ENCODE measurements around the gene TAF3.
"Not testable (repeated sequence)": the region's sequence is repeated elsewhere in the genome, so short reads cannot be mapped to it uniquely, and the experiment has no call there.

TAF3 gene

DNA sequence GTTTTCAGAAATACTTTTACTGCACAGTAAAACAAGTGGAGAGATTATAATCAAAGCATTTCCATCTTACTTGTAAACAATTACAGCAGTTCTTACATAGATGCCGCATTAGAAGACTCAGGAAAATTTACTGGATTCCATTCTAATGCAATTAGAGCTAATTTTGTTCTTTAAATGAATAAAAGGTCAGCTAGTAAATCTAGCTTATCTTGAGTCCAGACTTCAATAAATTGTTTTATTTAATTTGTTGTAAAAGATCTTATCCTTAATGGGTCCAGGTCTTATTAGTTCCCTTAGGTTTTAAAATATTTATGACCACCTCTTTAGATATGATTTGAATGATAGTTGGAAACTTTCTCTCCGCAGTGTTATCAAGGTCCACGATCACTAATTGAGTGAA lies 166.0 kb downstream of the TAF3 start:
- no peak for DNase-seq

DNA sequence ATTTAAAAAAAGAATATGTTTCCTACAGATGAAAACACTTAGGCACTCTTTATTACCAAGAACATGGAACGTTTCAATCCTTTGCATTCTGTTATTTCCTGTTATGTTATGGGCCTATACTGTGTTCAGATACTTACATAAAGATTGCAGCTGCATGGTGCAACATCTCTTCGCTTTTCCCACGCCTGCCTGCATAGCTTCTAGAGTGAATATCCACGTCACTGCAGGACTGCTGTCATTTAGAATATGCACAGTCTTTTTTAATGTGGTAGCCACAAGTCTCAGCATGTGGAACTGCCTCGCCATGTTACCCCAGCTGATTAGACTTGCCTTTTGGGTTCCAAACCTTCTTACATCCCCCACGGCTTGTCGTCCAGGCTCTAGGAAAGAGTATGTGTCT lies 166.6 kb downstream of the TAF3 start:
- DNase-seq, result no peak

DNA sequence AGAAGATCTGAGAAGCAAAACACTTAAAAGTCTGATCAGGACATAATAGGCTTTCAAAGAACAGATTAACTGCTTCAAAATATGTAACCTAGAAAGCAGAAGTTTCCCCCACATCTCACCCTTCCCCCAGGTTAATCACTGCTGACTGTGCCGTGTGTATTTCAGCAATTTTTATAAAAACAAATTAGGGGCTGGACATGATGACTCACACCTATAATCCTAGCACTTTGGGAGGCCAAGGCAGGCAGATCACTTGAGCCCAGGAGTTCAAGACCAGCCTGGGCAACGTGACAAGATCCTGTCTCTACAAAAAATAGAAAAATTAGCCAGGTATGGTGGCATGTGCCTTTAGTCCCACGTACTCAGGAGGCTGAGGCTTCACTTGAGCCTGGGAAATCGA lies 168.5 kb downstream of the TAF3 start:
- DNase-seq, result no peak

DNA sequence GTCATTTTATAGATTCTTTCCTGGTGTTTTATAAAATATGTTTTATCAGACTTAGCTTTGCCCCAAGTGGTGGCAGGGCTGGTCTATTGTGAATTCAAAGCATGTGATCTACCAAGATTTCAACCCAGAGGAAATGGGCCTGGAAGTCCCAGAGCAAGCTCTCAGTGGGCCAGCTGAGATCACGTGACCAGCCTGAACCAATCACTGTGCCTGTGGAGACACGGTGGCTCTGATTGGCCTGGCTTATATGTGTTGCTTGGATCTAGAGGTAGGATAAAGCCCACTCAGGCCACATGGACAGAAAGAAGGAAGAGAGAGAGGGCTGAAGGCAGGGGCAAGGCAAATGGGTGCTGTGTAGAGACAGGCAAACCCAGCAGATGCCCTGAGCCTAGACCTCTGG lies 170.7 kb downstream of the TAF3 start:
- no peak for DNase-seq

DNA sequence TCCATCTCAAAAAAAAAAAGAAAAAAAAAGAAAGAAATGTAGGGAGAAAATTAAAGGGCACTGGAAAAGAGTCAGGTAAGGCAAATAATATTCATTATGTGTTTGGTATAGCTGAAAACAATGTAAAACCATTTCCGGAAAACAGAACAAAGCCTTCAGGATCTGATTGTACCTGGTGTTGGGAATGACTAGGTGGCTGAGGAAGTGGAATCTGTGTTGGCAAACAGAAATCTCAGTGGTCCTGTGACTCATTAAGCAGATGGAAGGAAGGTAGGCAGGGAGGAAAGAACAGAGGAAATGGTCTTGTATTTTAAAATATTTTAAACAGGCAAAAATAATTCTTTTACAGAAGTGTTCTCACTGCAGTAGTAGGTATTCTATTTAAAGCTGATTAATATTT lies 180.5 kb downstream of the TAF3 start:
- no peak for DNase-seq

DNA sequence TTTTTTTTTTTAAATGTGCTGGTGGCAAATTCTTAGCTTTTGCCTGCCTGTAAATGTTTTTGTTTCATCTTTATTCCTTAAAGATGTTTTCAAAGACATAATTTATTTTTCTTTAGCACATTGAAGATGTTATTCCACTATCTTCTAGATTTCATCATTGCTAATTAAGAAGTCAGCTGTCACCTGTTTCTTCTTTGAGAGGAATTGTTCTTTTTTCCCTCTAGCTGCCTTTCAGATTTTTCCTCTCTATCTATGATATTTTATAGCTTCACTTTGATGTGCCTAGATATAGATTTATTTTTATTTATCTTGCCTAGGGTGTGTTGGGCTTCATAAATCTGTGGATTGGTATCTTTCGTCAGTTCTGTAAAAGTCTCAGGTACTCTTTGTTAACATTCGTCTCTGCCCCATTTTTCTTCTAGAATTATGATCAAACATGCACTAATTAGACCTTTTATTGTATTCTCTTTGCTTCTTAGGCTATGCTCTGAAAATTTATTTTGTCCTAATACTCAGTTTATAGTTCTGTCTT lies 186.2 kb downstream of the TAF3 start:
- DNase-seq, result no peak

DNA sequence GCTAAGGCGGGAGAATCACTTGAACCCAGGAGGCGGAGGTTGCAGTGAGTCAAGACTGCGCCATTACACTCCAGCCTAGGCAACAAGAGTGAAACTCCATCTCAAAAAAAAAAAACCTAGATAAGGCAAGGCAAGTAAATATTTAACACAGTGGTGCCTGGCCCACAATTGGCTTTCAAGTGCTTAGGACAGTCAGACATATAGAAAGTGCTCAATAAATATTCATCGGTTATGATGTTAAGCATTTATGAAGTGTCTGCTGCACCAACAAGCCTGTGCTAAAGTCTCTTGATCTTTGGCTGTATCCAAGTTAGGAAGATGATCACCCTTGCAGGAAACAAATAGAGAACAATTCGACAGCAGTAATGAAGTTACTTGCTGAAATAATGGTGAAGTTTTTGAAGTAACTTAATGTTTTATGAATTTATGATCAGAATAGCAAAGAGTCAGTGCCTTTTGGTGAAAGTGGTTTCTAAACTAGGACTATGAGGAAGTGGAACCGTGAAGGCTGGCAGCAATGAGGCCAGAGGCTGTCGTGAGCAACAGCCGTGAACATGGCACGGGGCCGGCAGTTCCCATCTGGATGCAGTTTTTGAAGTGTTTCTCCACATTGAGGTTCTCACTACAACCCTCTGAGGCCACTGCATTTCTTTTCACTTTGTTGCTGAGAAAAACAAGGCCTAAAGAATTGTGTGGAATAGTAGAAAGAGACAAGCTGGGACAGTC lies 188.1 kb downstream of the TAF3 start:
- DNase-seq, result no peak

DNA sequence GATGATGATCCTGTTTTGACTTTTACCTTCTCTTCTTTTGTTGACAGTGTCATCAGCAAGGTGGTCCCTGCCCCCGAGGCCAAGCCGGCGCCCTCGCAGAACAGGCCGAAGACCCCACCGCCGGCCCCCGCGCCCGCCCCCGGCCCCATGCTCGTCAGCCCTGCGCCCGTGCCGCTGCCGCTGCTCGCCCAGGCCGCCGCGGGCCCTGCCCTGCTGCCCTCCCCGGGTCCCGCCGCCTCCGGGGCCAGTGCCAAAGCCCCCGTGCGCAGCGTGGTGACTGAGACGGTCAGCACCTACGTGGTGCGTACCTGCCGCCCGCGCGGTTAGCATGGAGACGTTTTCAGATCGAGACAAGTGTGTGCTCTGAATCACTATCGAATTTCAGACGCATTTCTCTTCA lies 190.7 kb downstream of the TAF3 start:
- DNase-seq, result no peak

DNA sequence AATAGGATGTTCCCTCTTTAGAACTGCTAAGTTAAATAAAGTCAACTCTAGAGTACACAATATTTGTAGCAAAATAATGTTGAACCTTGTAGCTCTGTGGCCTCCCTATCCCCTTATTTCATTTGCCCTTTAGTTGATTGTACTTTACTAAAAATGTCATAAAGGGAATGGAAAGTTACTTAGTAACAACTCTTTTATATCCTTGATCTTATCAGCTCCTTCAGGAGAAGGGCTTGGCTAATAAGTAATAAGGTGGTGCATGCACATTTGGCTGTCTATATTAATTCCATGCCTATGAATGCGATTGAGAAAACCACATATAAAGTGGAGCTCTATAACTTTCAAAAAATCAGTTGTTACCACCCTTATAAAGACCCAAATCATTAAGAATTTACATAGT lies 194.7 kb downstream of the TAF3 start:
- no peak for DNase-seq

DNA sequence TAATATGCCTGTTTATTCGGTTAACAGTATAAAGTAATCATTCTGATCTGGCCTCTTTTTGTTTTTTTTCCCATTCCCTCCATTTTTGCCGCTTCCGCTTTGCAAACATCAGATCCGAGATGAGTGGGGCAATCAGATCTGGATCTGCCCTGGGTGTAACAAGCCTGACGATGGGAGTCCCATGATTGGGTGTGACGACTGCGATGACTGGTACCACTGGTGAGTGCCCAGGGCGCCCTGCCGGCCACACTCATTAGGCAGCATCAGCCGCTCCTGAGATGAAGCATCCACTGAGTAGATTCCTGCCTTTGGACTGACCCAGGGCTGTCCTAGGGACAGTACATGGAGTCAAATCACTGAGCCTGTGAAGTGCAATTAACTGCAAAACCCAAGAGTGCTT lies 195.3 kb downstream of the TAF3 start:
- DNase-seq, result no peak

DNA sequence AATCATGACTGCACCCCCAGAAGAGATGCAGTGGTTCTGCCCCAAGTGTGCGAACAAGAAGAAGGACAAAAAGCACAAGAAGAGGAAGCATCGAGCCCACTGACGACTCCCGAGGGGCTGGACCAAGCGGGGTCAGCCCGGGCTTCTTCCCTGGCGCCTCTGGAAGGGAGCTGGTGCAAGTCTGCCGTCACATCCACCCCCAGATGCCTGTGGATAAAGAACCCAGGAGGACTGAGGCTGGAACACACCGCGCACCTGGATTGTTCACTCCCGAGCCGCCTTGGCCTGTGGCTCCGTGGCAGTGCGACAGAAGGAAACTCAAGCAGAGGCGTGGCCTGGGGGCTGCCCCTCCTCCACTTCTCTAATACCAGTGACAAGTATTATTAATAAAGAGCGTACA lies 196.3 kb downstream of the TAF3 start:
- DNase-seq, result no peak

DNA sequence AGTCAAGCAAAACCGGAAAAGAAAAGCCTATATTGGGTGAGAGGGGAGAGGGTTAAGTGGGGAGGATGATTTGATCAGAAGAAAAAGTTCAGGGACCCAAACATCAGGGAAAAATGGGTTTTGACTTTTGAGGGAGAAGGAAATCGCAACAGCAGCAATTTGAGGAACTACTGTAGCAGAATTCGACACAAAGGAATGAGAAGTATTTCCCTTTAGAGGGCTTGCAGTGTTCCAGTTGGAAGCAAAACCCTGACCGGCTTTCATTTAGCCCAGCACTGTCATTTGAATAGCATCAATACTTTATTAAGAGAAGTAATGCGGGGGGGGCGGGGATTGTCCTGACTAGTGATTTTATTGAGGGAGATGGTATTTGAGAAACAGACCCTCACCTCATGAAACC lies 199.0 kb downstream of the TAF3 start:
- no peak for DNase-seq

DNA sequence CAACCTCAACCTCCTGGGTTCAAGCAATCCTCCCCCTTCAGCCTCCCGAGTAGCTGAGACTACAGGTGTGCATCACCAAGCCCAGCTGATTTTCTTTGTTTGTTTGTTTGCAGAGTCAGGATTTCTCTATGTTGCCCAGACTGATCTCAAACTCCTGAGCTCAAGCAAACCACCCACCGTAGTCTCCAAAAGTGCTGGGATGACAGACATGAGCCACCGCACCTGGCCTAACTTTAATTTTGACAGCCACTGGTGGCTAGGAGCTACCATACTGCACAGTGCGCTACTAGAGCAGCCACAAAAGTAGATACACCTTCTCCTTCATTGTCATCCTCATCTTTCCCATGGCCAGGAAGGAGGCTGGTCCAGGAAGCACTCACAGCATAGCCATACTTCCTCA lies 205.0 kb downstream of the TAF3 start:
- no peak for DNase-seq

DNA sequence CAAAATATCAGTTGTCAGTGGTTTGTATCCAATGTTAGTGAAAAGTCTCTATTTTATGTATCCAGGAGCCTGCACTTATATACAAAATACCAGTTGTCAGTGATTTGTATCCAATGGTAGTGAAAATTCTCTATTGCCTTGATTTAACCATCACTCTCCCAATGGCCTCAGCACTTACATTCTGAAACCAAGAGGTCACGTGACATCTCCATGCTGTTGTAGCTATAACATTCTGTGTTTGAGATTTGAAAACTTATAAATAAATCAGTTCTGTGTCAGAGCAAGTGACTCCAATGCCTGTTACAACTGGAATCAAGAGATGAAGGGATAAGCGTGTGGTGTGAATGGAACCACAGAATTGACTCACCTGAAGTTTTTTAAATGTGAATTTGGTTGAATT lies 205.5 kb downstream of the TAF3 start:
- DNase-seq, result no peak

DNA sequence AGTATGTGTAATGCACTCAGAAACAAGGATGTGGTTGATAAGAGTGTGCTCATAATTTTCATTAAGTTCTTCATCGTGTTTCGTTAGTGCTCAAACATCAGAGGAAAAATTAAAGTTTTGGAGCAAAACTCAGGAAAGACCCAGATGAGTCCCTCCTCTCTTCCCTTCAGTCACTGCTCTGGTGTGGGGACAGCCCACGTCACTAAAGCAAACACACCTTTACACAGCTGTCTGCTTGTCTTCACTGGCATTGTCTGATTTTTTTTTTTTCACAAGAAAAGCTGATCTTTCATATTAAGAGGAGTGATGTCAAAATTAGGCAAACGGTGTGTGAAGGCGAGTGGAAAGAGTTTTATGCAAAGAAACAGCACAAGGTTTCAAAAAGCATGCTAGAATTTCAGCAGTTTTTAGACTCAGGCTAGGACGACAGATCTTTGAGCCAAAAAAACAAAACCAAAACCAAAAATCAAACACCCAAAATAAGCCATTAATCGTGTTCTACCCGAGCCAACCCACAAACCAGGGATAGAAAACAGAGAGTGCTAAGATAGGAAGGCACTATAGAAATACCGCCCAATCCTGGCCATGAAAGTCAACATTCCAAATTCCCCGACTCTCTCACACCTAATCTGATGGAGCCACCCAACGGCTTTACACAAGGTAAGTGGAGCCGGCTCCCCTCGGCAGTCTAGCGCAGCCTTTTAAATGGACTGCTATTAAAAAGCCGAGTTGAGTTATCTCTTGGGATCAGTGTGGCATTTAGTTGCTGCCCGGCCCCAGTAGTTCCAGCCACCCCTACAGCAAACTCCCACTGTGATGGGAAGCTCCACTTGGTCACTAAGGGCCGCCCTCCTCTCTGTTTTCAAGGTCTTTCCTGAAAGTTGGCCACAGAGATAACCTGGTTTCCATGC lies 208.3 kb downstream of the TAF3 start:
- no peak for DNase-seq

DNA sequence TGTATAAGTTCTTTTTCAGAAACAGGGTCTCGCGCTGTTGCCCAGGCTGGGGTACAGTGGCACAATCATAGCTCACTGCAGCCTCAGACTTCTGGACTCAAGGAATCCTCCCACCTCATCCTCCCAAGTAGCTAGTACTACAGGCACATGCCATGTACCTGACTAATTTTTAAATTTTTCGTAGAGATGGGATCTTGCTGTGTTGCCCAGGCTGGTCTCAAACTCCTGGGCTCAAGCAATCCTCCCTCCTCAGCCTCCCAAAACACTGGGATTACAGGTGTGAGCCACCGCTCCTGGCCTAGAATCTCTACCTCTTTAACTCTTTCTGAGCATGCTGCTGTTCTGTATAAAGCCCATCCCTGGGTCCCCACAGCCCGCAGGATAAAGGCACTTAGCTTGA lies 212.9 kb downstream of the TAF3 start:
- not testable (repeated sequence) for DNase-seq

DNA sequence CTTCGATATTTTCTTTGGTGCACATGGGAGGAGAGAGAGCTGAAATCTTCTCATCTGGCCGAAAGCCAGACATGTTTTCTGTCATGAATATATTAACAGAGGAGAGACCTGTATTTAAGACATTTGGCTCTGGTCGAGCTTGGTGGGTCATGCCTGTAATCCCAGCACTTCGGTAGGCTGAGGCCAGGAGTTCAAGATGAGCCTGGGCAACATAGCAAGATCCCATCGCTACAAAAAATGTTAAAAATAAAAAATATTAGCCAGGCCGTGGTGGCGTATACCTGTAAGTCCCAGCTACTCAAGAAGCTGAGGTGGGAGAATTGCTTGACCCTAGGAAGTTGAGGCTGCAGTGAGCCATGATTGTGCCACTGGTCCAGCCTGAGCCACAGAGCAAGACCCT lies 214.3 kb downstream of the TAF3 start:
- no peak for DNase-seq

DNA sequence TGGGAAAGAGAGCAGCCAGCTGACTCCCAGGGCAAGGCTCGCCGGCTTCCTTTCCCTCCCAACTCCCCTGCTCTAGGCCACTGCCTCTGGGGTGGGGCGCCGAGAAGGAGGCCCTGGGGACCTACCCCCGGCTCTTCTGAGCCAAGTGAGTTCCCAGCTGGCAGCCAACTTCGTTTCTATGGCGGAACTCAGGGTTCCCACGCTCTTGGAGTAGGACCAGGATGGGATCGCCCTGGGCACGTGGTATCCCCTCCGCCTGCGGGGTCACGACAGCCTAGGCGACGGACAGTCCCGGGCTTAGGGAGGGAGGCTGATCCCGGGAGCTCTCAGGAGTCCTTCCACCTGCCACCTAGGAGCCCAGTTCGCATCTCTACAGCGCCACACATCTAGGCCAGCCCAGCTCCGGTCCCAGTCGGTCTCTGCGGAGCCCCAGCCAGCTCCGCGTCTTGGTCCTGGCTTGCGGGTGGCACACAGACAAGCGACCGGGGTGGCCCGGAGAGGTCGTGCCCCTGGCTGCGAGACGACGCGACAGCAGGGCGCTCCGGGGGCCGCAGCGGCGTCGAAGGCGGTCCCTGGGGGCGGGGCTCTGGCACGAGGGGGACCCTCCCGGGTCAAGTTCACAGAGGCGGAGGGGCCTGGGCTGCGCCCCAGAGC lies 215.6 kb downstream of the TAF3 start:
- no peak for DNase-seq

DNA sequence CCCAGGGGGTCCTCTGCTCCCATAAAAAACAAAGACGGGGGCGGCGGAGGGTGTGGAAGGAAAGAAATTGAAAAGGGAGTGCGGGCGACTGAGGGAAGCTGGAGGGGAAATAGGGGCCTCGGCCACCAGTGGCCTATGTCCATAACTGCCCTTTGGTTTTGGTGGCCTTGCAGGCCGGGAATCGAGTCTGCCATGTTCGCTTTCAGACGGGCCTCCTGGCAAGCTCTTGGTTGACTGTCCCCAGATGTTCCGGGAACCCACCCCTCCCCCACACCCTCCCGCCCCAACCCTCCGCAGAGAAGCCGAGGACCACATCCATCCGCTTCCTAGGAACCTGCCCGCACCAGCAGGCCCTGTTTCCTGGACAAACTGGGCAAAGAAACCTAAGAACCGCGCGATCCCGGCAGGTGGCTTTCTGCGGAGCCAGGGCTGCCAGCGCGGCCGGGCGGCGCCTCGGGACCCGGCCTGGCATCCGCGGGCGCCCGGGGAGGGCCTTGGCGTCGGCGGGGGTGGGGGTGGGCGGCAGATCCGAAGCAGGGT lies 216.2 kb downstream of the TAF3 start:
- peak in 1 of 14 donors; percentile 19 for DNase-seq

DNA sequence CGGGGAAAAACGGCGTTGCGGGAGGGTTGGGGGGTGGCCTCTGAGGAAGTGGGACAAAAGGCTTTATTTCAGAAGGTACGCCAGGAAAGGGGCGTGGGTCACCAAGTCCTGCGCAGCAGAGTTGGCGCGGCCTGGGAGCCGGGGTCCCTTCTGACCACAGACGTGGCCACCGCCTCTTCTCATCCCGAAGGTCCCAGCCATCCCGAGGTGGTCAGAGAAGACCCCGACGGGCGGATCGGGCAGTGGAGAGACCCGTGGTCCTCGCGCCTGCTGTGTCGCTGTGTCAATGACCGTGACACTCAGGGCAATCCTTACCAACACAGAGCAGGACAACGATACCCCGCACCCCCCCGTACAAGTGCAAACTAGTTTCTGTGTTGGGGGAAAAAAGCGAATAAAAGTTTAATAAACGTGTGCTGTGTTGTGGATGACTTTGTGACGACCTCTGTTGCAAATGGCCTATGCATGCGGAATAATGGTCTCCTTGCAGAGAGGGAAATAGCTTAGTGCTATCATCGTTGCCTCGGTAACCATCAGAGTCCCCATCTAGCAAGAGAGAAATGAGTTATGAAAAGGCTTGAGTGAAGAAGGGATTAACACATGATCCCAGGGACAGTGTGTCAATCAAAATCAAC lies 216.8 kb downstream of the TAF3 start:
- DNase-seq, result no peak

DNA sequence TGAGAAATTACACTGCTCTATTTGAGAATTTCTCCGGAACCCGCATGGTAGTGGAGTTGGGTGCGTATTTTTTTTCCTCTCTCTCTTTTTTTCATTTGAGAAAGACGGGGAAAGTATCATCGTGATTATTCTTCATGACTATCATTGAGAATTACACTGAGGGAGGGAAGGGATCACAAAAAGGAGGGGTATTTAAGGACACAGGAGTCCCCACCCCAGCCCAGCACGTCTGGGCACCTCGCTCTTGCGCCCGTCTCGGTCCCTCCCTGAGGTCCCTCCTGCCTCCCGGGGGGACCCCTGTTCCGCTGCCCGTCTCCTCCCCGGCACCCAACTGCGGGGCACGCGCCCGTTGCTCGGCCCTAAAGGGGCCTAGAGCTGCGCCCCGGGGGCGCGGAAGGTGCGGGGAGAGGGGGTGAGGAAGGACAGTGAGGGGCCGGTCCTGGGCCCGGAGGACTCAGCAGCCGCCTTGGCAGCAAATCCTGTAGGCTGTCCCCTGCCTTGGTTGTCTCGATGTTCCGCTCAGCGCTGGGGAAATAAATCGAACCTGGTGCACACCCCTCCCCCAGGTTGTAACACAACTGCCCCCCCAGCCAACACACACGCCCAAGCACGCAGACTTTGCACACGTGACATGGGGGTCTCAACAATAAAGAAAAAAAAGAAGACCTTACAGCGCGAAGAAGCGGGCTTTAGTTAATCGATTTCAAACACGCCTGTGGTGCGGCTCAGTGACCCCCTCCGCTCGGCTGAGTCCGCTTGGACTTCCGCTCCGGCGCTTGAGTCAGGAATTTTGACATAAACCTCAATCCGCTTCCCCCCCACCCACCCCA lies 217.6 kb downstream of the TAF3 start:
- no peak for DNase-seq
